Measurements from ENCODE around the gene MDP1. TPM values are rescaled to one million over a fixed set of nuclear protein-coding genes. Genes with fewer than 3 reads are reported as not detected.

MDP1 gene
- total RNA-seq, 1 experiment from 2014 or later = 18.8 TPM

GRCh38 chr14:24194873-24195185 is 21.0 kb downstream of the MDP1 start:
- Mint-ChIP-seq H3K4me3 (peak overlapping the region; percentile 92 to 98), H3K36me3 (ENCODE audit: insufficient read depth in 1 of 3, low read depth in 3 of 3) (peaks cover 13 to 51% (median 49%) of the 10 kb centered on the region in 3 experiments), H3K9me3 (no peaks in the 10 kb centered on the region), H3K27ac (no peak overlapping the region; a peak in 1 of 7 replicates), H3K27me3 (ENCODE audit: low read depth) (no peaks in the 10 kb centered on the region), H3K4me1 (peaks cover 24 to 29% of the 10 kb centered on the region in 2 experiments)
- no peak for DNase-seq
- no peak overlapping the region for H4K91ac ChIP-seq (ENCODE audit: insufficient read length, low read depth, low read length)
- H2BK20ac ChIP-seq (ENCODE audit: low read depth, low read length, poor library complexity, severe bottlenecking) = no peak overlapping the region
- no peak overlapping the region for H2BK12ac ChIP-seq (ENCODE audit: insufficient read length, low read depth, low read length)
- H3K27ac ChIP-seq (ENCODE audit: insufficient read length, low read depth, low read length) = no peak overlapping the region
- H3K9me3 ChIP-seq (ENCODE audit: control insufficient read depth, low read depth, low read length) = no peaks in the 10 kb centered on the region
- H3K56ac ChIP-seq (ENCODE audit: insufficient read length, low read depth, low read length) = no peak overlapping the region
- no peaks in the 10 kb centered on the region for H3K79me1 ChIP-seq (ENCODE audit: insufficient read depth, low read depth, low read length, poor library complexity, severe bottlenecking)
- no peaks in the 10 kb centered on the region for H3K4me1 ChIP-seq (ENCODE audit: insufficient read depth, low read length)
- H2BK120ac ChIP-seq (ENCODE audit: low read depth, low read length, poor library complexity, severe bottlenecking) = no peak overlapping the region
- no peak overlapping the region for H2BK15ac ChIP-seq (ENCODE audit: low read depth, low read length)
- no peak overlapping the region for H4K5ac ChIP-seq (ENCODE audit: insufficient read length, low read depth, low read length)
- no peak overlapping the region for H3T11ph ChIP-seq (ENCODE audit: low read length)
- H2AK5ac ChIP-seq (ENCODE audit: insufficient read length, low read length) = no peak overlapping the region
- TF ChIP-seq CTCF (conservative IDR thresholded peaks at IDR 0.05) = no peak
- WGBS (ENCODE audit: extremely low coverage, insufficient read length, low lambda C conversion rate) = no CpG with 5 or more reads among the region's 8 CpGs
- no peak overlapping the region for H3K14ac ChIP-seq (ENCODE audit: insufficient read depth, low read length)
- H3K9ac ChIP-seq (ENCODE audit: extremely low read depth, insufficient read length, low read length) = no peak overlapping the region
- H3K79me2 ChIP-seq (ENCODE audit: insufficient read depth, low read length) = no peaks in the 10 kb centered on the region
- H3K4me2 ChIP-seq (ENCODE audit: insufficient read depth, insufficient read length, low read length) = peak overlapping the region; percentile 71
- no peak overlapping the region for H3K18ac ChIP-seq (ENCODE audit: insufficient read length, low read depth, low read length)
- no peak overlapping the region for H3K4ac ChIP-seq (ENCODE audit: low read depth, low read length)
- H3K23ac ChIP-seq (ENCODE audit: insufficient read length, low read depth, low read length) = no peak overlapping the region
- no peak overlapping the region for H2BK5ac ChIP-seq (ENCODE audit: insufficient read length, low read length)
- no peak overlapping the region for H2AFZ ChIP-seq (ENCODE audit: low read length)
- H3K27me3 ChIP-seq (ENCODE audit: insufficient read depth, low read length) = no peaks in the 10 kb centered on the region
- H4K8ac ChIP-seq (replicated peaks; ENCODE audit: insufficient read length, low read depth, low read length) = no peak overlapping the region
- no peaks in the 10 kb centered on the region for H4K20me1 ChIP-seq (ENCODE audit: control insufficient read depth, insufficient read depth, insufficient read length)
- peaks cover 8% of the 10 kb centered on the region for H3K23me2 ChIP-seq (ENCODE audit: insufficient read length, low read depth, low read length, poor library complexity, severe bottlenecking)
